Measurements from ENCODE around the gene WDR72. TPM values are rescaled to one million over a fixed set of nuclear protein-coding genes. Genes with fewer than 3 reads are reported as not detected.

The WDR72 gene
- total RNA-seq, 4 donors from 2014 or later: 0.04 to 0.73 (median 0.08) TPM; not detected in 1

DNA sequence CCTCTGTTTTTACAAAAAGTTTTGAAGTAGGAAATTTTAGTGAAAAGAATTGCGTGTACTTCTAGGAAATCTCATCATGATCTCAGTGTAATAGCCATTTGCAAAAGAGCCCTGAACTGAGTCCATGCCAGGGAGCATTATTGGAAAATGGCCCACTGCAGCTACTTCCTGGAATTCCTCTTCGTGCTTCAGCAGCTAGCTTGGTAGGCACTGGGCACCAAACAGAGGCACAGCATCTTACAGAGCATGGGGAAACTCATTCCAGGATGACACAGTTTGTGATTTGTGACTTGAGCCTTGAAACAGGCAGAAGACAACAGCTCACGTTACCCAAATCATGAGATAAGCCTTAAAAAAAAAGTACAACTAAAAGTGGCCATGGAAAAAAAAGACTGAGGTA lies 179.1 kb downstream of the WDR72 start:
- H3K27ac ChIP-seq: no peak overlapping the region
- 36 to 43% methylated on average over 3 of the region's 3 CpGs for WGBS, 2 donors
- intact Hi-C loops (cut with DNase I): no loop called here

GRCh38 chr15:53576841-53577240 lies 182.6 kb downstream of the WDR72 start:
- H3K27me3 ChIP-seq: no peaks in the 10 kb centered on the region
- 53 to 54% methylated on average over 1 of the region's 1 CpG for WGBS, 2 donors
- H3K36me3 ChIP-seq: no peaks in the 10 kb centered on the region
- intact Hi-C loops (cut with DNase I): no loop called here
- no peak overlapping the region for H3K4me3 ChIP-seq
- no peaks in the 10 kb centered on the region for H3K9me3 ChIP-seq
- no peaks in the 10 kb centered on the region for H3K4me1 ChIP-seq
- H3K27ac ChIP-seq: no peak overlapping the region
- no peak for TF ChIP-seq CTCF (IDR thresholded peaks at IDR 0.05)
- TF ChIP-seq POLR2A (IDR thresholded peaks at IDR 0.05): no peak
- no peak for DNase-seq

More for the DNA sequence above, 179.1 kb downstream of the WDR72 start:
- TF ChIP-seq POLR2A (IDR thresholded peaks at IDR 0.05) (no peak), CTCF (IDR thresholded peaks at IDR 0.05) (no peak)
- H3K36me3 ChIP-seq: no peaks in the 10 kb centered on the region
- no peak overlapping the region for H3K4me3 ChIP-seq
- no peak for DNase-seq
- H3K27me3 ChIP-seq: no peaks in the 10 kb centered on the region
- no peaks in the 10 kb centered on the region for H3K4me1 ChIP-seq
- H3K9me3 ChIP-seq: no peaks in the 10 kb centered on the region

GRCh38 chr15:53573091-53573490 lies 186.4 kb downstream of the WDR72 start:
- Histone ChIP-seq H3K4me3 (no peak overlapping the region), H3K36me3 (no peaks in the 10 kb centered on the region), H3K4me1 (no peaks in the 10 kb centered on the region), H3K9me3 (no peaks in the 10 kb centered on the region), H3K27ac (no peak overlapping the region), H3K27me3 (no peaks in the 10 kb centered on the region)
- no peak for DNase-seq
- no peak for TF ChIP-seq POLR2A (IDR thresholded peaks at IDR 0.05)
- no peak for TF ChIP-seq CTCF (IDR thresholded peaks at IDR 0.05)
- intact Hi-C loops (cut with DNase I): no loop called here

GRCh38 chr15:53569751-53570480 lies 189.5 kb downstream of the WDR72 start:
- Histone ChIP-seq H3K4me1 (no peaks in the 10 kb centered on the region), H3K9me3 (no peaks in the 10 kb centered on the region), H3K36me3 (no peaks in the 10 kb centered on the region), H3K4me3 (no peak overlapping the region), H3K27me3 (no peaks in the 10 kb centered on the region), H3K27ac (no peak overlapping the region)
- WGBS, 2 donors: 58 to 66% methylated on average over 3 of the region's 3 CpGs
- DNase-seq: no peak
- intact Hi-C loops (cut with DNase I): no loop called here
- TF ChIP-seq POLR2A (IDR thresholded peaks at IDR 0.05): no peak
- TF ChIP-seq CTCF (IDR thresholded peaks at IDR 0.05): no peak

DNA sequence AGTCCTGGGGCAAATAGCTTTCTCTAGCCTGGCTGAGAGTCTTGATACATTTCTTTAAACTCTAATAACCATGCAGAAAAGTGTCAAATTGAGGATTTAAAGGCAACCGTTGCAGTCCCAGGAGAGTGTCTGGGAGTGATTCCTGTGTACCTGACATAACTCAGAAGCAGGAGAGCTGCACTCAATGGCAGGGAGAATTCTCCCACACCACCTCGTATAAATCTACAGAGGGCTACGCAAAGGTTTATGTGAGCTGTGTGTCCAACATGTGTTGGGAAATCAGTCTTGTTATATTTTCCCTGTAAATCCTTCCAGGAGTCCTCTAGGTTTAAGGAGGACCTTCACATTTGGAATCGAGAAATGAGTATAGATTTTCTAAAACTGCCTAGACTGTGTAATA lies 192.6 kb downstream of the WDR72 start:
- WGBS, 2 donors: 70 to 79% methylated on average over 3 to 4 of the region's 4 CpGs
- DNase-seq: no peak

More for the DNA sequence above, 192.6 kb downstream of the WDR72 start:
- Histone ChIP-seq H3K27me3 (no peaks in the 10 kb centered on the region), H3K4me3 (no peak overlapping the region), H3K9me3 (no peaks in the 10 kb centered on the region), H3K4me1 (no peaks in the 10 kb centered on the region), H3K27ac (no peak overlapping the region), H3K36me3 (no peaks in the 10 kb centered on the region)
- intact Hi-C loops (cut with DNase I): no loop called here
- no peak for TF ChIP-seq POLR2A (IDR thresholded peaks at IDR 0.05)
- TF ChIP-seq CTCF (IDR thresholded peaks at IDR 0.05): no peak
